ENCODE data around the gene ZNF775.

DNA sequence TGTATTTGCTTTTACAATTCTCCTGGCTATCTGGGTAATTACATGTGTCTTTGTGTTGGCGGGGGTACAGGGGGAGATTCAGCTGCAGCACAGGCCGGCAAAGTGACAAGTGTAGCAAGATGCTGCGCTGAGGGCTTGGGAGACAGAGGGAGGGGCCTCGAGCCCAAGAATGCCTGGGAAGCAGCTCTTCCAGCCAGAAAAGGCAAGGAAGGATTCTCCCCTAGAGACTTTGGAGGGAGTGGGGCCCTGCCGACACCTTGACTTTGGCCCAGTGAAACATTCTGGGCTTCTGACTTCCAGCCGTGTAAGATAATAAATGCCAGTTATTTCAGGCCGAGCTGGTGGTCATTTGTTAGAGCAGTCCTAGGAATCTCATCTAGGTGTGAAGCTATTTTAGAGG lies 17.7 kb upstream of the ZNF775 start:
- no peak for TF ChIP-seq POLR2A (IDR thresholded peaks at IDR 0.05; ENCODE audit: low read length)
- no peak for TF ChIP-seq GATA1 (IDR thresholded peaks at IDR 0.05; ENCODE audit: low read depth, low read length)
